Stomach smooth muscle (tissue), 2 donors: ENCODE data around the gene TRIM15.

Experiments used
- H3K27ac ChIP-seq: one replicate; pipeline ENCODE4 v1.7.0; 2013; ENCODE audit warnings: mild to moderate bottlenecking, low read length, inconsistent platforms
- H3K27me3 ChIP-seq, 2 donors: one replicate each; pipeline ENCODE4 v1.7.0; 2013; ENCODE audit warnings: low read length in 2 of 2; ENCODE audit not compliant: insufficient read depth in 2 of 2, control insufficient read depth in 1 of 2
- H3K36me3 ChIP-seq, 2 donors: one replicate each; pipeline ENCODE4 v1.7.0; 2013; ENCODE audit warnings: low read length in 2 of 2; ENCODE audit not compliant: control insufficient read depth in 2 of 2, insufficient read depth in 2 of 2
- H3K4me1 ChIP-seq: one replicate; pipeline ENCODE4 v1.7.0; 2013; ENCODE audit warnings: low read length; ENCODE audit not compliant: control insufficient read depth, insufficient read depth
- H3K4me3 ChIP-seq, 2 donors: one replicate each; pipeline ENCODE4 v1.7.0; 2013; ENCODE audit warnings: low read length in 2 of 2
- H3K9ac ChIP-seq, 2 donors: one replicate each; pipeline ENCODE4 v1.7.0; 2013; ENCODE audit warnings: low read length in 2 of 2, mild to moderate bottlenecking in 1 of 2
- H3K9me3 ChIP-seq, 2 donors: one replicate each; pipeline ENCODE4 v1.7.0; 2013; ENCODE audit warnings: low read length in 2 of 2; ENCODE audit not compliant: control insufficient read depth in 2 of 2
- donor health status: healthy.
- donor health status: Pancreatic carcinoma.

TRIM15 gene

GRCh38 chr6:30155520-30156261, 7.7 kb upstream of the TRIM15 start:
- Histone ChIP-seq H3K9ac (no peak overlapping the region), H3K36me3 (no peaks in the 10 kb centered on the region), H3K9me3 (no peaks in the 10 kb centered on the region), H3K27ac (no peak overlapping the region), H3K4me3 (no peak overlapping the region), H3K27me3 (peaks cover 0 to 10% of the 10 kb centered on the region in 2 donors), H3K4me1 (no peaks in the 10 kb centered on the region)

- H3K9ac ChIP-seq, result no peak overlapping the region
- no peaks in the 10 kb centered on the region for H3K4me1 ChIP-seq
- peaks cover 0 to 10% of the 10 kb centered on the region in 2 donors for H3K27me3 ChIP-seq
- no peaks in the 10 kb centered on the region for H3K36me3 ChIP-seq
- no peaks in the 10 kb centered on the region for H3K9me3 ChIP-seq
- H3K4me3 ChIP-seq, result no peak overlapping the region
- H3K27ac ChIP-seq, result no peak overlapping the region
These were observed 7.1 kb upstream of the TRIM15 start for GRCh38 chr6:30156262-30156599.

- Histone ChIP-seq H3K36me3 (no peaks in the 10 kb centered on the region), H3K9ac (no peak overlapping the region), H3K9me3 (no peaks in the 10 kb centered on the region), H3K4me1 (no peaks in the 10 kb centered on the region), H3K4me3 (no peak overlapping the region), H3K27me3 (peaks cover 0 to 10% of the 10 kb centered on the region in 2 donors), H3K27ac (no peak overlapping the region)
These were observed 6.6 kb upstream of the TRIM15 start for GRCh38 chr6:30156774-30157173.

DNA sequence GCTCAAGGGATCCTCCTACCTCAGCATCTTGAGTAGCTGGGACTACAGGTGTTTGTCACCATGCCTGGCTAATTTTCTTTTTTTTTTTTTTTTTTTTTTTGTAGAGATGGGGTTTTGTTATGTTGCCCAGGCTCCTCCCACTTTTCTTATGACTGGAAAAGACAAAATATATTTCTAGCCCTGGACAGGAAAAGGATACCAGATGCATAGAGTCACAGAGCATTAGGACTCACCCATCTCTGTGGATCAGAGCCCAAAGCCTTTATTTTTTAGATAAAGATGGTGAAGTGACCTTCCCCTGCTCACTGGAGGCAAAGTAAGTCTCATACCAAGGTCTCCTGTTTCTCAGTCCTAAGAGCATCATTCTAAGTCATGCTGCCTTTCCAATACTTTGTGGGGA, 5.8 kb upstream of the TRIM15 start:
- Histone ChIP-seq H3K4me1 (no peaks in the 10 kb centered on the region), H3K9me3 (no peaks in the 10 kb centered on the region), H3K4me3 (no peak overlapping the region), H3K27me3 (peaks cover 0 to 10% of the 10 kb centered on the region in 2 donors), H3K36me3 (no peaks in the 10 kb centered on the region), H3K9ac (no peak overlapping the region), H3K27ac (no peak overlapping the region)

DNA sequence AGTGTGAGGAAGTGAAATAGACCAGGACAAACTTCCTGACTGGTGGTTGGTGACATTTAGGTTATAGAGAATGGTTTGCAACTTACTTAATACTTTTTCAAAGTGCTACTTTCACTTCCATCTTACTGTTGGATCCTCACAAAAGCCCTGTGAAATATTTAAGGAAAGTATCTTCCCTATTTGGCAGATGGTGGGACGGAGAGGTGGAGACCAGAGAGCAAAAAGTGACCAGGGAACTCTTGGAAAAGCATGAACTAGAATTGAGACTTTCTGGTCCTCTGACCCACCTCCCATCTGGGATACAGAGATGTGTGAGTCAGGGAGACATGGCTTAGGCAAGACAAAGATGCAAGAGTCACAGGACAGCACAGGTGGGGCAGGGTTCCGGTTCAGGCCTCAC, 5.3 kb upstream of the TRIM15 start:
- Histone ChIP-seq H3K9me3 (no peaks in the 10 kb centered on the region), H3K4me1 (no peaks in the 10 kb centered on the region), H3K36me3 (no peaks in the 10 kb centered on the region), H3K27ac (no peak overlapping the region), H3K9ac (no peak overlapping the region), H3K27me3 (peaks cover 0 to 10% of the 10 kb centered on the region in 2 donors), H3K4me3 (no peak overlapping the region)

DNA sequence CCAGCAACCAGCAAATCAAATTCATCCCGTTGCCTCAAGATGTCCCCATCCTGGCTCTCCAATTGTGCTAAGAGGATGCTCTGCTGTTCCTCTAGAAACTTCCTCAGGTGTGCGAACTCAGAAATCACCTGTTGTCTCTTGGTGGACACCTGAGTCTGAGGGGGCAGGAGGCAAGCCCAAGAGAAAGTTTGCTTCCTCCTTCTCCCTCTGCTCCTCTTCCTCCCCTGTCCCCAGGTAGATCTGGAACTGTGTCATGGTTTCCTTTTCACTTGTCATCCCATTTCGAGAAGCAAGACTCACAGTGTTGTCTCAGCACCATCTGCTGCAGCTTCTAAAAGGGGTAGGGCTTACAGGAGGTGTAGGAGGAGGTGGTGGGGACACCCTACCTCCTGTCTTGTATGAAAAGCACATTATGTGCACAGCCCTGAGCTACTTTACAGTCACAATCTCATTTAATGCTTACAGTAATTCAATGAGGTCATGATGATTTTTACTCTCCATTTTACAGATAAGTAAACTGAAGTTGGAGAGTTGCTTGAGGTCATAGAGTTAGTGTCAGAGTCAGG, 4.8 kb upstream of the TRIM15 start:
- Histone ChIP-seq H3K9ac (no peak overlapping the region), H3K4me3 (no peak overlapping the region), H3K36me3 (no peaks in the 10 kb centered on the region), H3K27ac (no peak overlapping the region), H3K27me3 (peaks cover 0 to 13% of the 10 kb centered on the region in 2 donors), H3K9me3 (no peaks in the 10 kb centered on the region), H3K4me1 (no peaks in the 10 kb centered on the region)

- Histone ChIP-seq H3K4me3 (no peak overlapping the region), H3K4me1 (no peaks in the 10 kb centered on the region), H3K9ac (no peak overlapping the region), H3K27ac (no peak overlapping the region), H3K36me3 (no peaks in the 10 kb centered on the region), H3K9me3 (no peaks in the 10 kb centered on the region), H3K27me3 (peaks cover 0 to 15% of the 10 kb centered on the region in 2 donors)
These were observed 3.1 kb upstream of the TRIM15 start for GRCh38 chr6:30160008-30160784.

- no peak within 1 kb of the TSS for H3K4me3 ChIP-seq
- no peaks in the 10 kb centered on the region for H3K36me3 ChIP-seq
- no peak within 1 kb of the TSS for H3K9ac ChIP-seq
- no peaks in the 10 kb centered on the region for H3K4me1 ChIP-seq
- H3K27me3 ChIP-seq, result peaks cover 0 to 15% of the 10 kb centered on the region in 2 donors
- no peaks in the 10 kb centered on the region for H3K9me3 ChIP-seq
- no peak within 1 kb of the TSS for H3K27ac ChIP-seq
These were observed 2.4 kb upstream of the TRIM15 start, which contains the start of gene TRIM10 for GRCh38 chr6:30160785-30161531. Gene TRIM10, minus strand, starts transcription at chr6:30161211. Its CDS starts 353 bp downstream, at chr6:30160858.

DNA sequence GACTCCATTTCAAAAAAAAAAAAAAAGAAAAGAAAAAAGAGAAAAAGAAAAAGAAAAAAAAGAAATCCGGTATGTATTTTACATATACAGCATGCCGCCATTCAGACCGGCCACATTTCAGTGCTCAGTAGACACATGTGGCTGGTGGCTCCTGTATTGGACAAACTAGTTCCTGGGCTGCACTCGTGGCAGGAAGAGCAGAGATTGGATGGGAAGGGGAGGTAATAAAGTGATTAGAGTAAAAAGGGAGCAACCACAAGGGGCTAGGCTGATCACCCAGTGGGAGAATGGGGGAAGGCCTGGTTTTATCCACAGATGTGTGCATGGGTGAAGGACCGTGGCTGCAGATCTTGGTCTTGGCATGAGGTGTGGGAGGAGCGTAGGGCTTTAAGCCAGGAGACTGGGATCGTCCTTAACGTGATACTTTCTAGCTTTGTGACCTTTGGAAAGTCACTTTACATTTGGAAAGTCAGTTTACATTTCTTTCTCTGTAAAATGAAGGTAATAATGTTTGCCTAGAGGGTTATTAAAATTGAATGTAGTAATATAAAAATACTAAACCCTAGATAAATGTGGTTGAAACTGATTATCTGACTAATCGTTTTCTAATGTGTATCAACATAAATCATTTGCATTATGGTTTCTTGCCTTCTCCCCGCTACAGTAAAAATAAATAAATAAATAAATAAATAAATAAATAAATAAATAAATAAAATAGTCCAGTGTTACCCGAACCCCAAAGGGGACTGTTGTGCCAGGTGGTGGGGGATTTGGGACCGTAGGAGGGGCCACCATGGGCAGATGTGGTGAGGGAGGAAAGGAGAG, 869 bp upstream of the TRIM15 start:
- no peak overlapping the region for H3K9ac ChIP-seq
- no peaks in the 10 kb centered on the region for H3K4me1 ChIP-seq
- H3K27ac ChIP-seq, result no peak overlapping the region
- H3K4me3 ChIP-seq, result no peak overlapping the region
- no peaks in the 10 kb centered on the region for H3K36me3 ChIP-seq
- no peaks in the 10 kb centered on the region for H3K9me3 ChIP-seq
- peaks cover 0 to 14% of the 10 kb centered on the region in 2 donors for H3K27me3 ChIP-seq
